ENCODE measurements around the gene DNAH2.

DNA sequence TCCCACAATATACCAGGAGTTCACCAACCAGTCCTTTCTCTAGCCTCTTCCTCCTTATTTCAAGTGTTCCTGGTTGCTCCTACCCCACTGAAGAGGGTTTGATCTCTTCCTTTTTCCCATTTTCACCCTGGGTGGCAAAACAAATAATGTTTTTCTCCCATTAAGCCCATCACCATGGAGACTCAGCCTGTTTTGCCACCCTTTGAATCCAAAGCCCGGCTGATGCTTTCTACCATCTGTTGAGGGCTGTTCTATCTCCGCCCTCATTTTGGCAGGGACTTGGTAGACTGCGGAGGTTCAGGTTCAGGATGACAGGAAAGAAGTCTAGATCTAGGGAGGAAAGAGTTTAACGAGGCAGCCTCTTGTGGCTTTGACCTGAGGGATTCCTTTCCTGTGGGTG lies 2.6 kb downstream of the DNAH2 start:
- TF ChIP-seq, protein P1, sequence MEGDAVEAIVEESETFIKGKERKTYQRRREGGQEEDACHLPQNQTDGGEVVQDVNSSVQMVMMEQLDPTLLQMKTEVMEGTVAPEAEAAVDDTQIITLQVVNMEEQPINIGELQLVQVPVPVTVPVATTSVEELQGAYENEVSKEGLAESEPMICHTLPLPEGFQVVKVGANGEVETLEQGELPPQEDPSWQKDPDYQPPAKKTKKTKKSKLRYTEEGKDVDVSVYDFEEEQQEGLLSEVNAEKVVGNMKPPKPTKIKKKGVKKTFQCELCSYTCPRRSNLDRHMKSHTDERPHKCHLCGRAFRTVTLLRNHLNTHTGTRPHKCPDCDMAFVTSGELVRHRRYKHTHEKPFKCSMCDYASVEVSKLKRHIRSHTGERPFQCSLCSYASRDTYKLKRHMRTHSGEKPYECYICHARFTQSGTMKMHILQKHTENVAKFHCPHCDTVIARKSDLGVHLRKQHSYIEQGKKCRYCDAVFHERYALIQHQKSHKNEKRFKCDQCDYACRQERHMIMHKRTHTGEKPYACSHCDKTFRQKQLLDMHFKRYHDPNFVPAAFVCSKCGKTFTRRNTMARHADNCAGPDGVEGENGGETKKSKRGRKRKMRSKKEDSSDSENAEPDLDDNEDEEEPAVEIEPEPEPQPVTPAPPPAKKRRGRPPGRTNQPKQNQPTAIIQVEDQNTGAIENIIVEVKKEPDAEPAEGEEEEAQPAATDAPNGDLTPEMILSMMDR (IDR thresholded peaks at IDR 0.05; ENCODE audit: low read length) = no peak
- no peak for TF ChIP-seq EZH2 (IDR thresholded peaks at IDR 0.05; ENCODE audit: borderline replicate concordance, low read length)
